ENCODE results near the gene PCDHB13. TPM values are rescaled to one million over a fixed set of nuclear protein-coding genes. Genes with fewer than 3 reads are reported as not detected.
"Not testable (repeated sequence)": the region's sequence is repeated elsewhere in the genome, so short reads cannot be mapped to it uniquely, and the experiment has no call there.

Gene PCDHB13
- total RNA-seq, 2 experiments from 2014 or later, result not detected

- TF ChIP-seq CTCF (IDR thresholded peaks at IDR 0.05), result no peak
- Mint-ChIP-seq H3K4me3 (no peak overlapping the region), H3K27ac (no peak overlapping the region), H3K36me3 (ENCODE audit: low read depth) (no peaks in the 10 kb centered on the region), H3K4me1 (ENCODE audit: low read depth) (no peaks in the 10 kb centered on the region), H3K27me3 (peaks cover 46% of the 10 kb centered on the region), H3K9me3 (peaks cover 12% of the 10 kb centered on the region)
- ChIA-PET POLR2A (no interaction called here), CTCF (no interaction called here)
- Histone ChIP-seq H3K4me1 (ENCODE audit: insufficient read depth, low read length) (no peaks in the 10 kb centered on the region), H3K36me3 (ENCODE audit: insufficient read depth, low read length) (no peaks in the 10 kb centered on the region), H3K27ac (ENCODE audit: low read depth in 1 of 2, low read length in 2 of 2) (no peak overlapping the region), H3K4me3 (ENCODE audit: low read length) (no peak overlapping the region), H3K27me3 (ENCODE audit: control insufficient read depth in 1 of 2, insufficient read depth in 2 of 2, low read length in 2 of 2) (peaks cover 30 to 56% of the 10 kb centered on the region in 2 experiments), H3K9me3 (ENCODE audit: control insufficient read depth in 1 of 2, insufficient read depth in 1 of 2, low read length in 2 of 2) (peaks cover 17 to 21% of the 10 kb centered on the region in 2 experiments)
- DNase-seq (no peak), ATAC-seq (ENCODE audit: poor library complexity) (no peak)
- intact Hi-C loops (cut with DNase I, micrococcal nuclease), result no loop called here
These were observed 33.4 kb upstream of the PCDHB13 start for GRCh38 chr5:141180313-141180712.

GRCh38 chr5:141182248-141182647 lies 31.5 kb upstream of the PCDHB13 start, which contains the start of gene PCDHB16:
PCDHB16 (plus strand) TSS chr5:141182387; CDS start chr5:141182560, 173 bp downstream.
- DNase-seq (no peak), ATAC-seq (ENCODE audit: poor library complexity) (no peak)
- intact Hi-C loops (cut with DNase I, micrococcal nuclease), result no loop called here
- no peak within 1 kb of the TSS for H3K4me3 Mint-ChIP-seq
- H3K36me3 Mint-ChIP-seq (ENCODE audit: low read depth), result peaks cover 12% of the 10 kb centered on the region
- H3K4me1 ChIP-seq (ENCODE audit: insufficient read depth, low read length), result peaks cover 4% of the 10 kb centered on the region
- peaks cover 63% of the 10 kb centered on the region for H3K27me3 Mint-ChIP-seq
- H3K4me1 Mint-ChIP-seq (ENCODE audit: low read depth), result peaks cover 6% of the 10 kb centered on the region
- H3K27ac ChIP-seq (ENCODE audit: low read depth in 1 of 2, low read length in 2 of 2), result no peak within 1 kb of the TSS
- CTCF ChIA-PET, result no interaction called here
- H3K36me3 ChIP-seq (ENCODE audit: insufficient read depth, low read length), result no peaks in the 10 kb centered on the region
- no peak within 1 kb of the TSS for H3K27ac Mint-ChIP-seq
- no peak for TF ChIP-seq CTCF (IDR thresholded peaks at IDR 0.05)
- H3K4me3 ChIP-seq (ENCODE audit: low read length), result no peak within 1 kb of the TSS
- H3K9me3 ChIP-seq (ENCODE audit: control insufficient read depth in 1 of 2, insufficient read depth in 1 of 2, low read length in 2 of 2), result peaks cover 17 to 21% of the 10 kb centered on the region in 2 experiments
- POLR2A ChIA-PET, result no interaction called here
- peaks cover 25 to 38% of the 10 kb centered on the region in 2 experiments for H3K27me3 ChIP-seq (ENCODE audit: control insufficient read depth in 1 of 2, insufficient read depth in 2 of 2, low read length in 2 of 2)
- H3K9me3 Mint-ChIP-seq, result peaks cover 15% of the 10 kb centered on the region

- H3K27me3 Mint-ChIP-seq, result peaks cover 77% of the 10 kb centered on the region
- H3K4me1 ChIP-seq (ENCODE audit: insufficient read depth, low read length); H3K36me3 ChIP-seq (ENCODE audit: insufficient read depth, low read length); H3K27ac Mint-ChIP-seq; H3K4me1 Mint-ChIP-seq (ENCODE audit: low read depth); ATAC-seq (ENCODE audit: poor library complexity); DNase-seq; H3K4me3 Mint-ChIP-seq; POLR2A ChIA-PET; H3K27ac ChIP-seq (ENCODE audit: low read depth in 1 of 2, low read length in 2 of 2); H3K4me3 ChIP-seq (ENCODE audit: low read length); CTCF ChIA-PET; intact Hi-C loops (cut with DNase I, micrococcal nuclease): not testable (repeated sequence)
- peaks cover 20 to 31% of the 10 kb centered on the region in 2 experiments for H3K27me3 ChIP-seq (ENCODE audit: control insufficient read depth in 1 of 2, insufficient read depth in 2 of 2, low read length in 2 of 2)
- H3K9me3 ChIP-seq (ENCODE audit: control insufficient read depth in 1 of 2, insufficient read depth in 1 of 2, low read length in 2 of 2), result peaks cover 17 to 25% of the 10 kb centered on the region in 2 experiments
- H3K9me3 Mint-ChIP-seq, result peaks cover 15% of the 10 kb centered on the region
- peaks cover 12% of the 10 kb centered on the region for H3K36me3 Mint-ChIP-seq (ENCODE audit: low read depth)
These were observed 29.4 kb upstream of the PCDHB13 start for GRCh38 chr5:141184117-141184855.
